NCI-H524 (cell line): ENCODE data around the gene FNIP2.
"Not testable (repeated sequence)": the region's sequence is repeated elsewhere in the genome, so short reads cannot be mapped to it uniquely, and the experiment has no call there.

Experiments
- DNase-seq, 2 experiments: peaks; one replicate each; lab custom pipeline; 2025; lab: John Stamatoyannopoulos, UW

FNIP2 gene

GRCh38 chr4:158814636-158815330 lies 46.0 kb downstream of the FNIP2 start:
- DNase-seq = no peak

GRCh38 chr4:158816955-158817354 lies 48.1 kb downstream of the FNIP2 start:
- no peak for DNase-seq

- no peak for DNase-seq
Observed at GRCh38 chr4:158817562-158818296, 48.9 kb downstream of the FNIP2 start.

DNA sequence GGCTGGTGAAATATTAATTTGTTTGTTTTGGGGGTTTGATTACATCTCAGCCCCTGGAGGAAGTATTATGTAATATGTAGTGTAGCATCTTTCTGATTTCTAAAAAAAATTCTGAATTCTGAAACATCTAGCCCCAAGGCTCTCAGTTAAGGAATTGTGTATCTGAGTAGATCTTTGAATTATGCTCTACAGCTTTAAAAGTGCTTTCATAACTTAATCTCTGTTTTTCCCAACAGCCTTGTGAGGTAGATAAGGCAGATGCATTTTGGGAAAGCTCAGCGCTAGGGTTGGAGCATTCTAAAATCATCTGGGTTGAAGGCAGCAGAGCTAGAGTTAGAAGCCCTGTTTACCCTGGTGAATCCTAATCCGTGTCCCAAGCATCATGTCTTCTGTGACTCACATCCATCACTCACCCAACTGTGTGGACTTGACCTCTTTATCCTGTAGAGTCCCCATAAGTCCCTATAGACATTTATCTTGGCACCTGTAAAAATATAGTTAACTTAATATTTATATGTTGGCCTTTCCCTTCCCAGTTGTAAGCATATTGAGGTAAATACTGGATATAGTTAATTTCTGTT lies 49.8 kb downstream of the FNIP2 start:
- no peak for DNase-seq

DNA sequence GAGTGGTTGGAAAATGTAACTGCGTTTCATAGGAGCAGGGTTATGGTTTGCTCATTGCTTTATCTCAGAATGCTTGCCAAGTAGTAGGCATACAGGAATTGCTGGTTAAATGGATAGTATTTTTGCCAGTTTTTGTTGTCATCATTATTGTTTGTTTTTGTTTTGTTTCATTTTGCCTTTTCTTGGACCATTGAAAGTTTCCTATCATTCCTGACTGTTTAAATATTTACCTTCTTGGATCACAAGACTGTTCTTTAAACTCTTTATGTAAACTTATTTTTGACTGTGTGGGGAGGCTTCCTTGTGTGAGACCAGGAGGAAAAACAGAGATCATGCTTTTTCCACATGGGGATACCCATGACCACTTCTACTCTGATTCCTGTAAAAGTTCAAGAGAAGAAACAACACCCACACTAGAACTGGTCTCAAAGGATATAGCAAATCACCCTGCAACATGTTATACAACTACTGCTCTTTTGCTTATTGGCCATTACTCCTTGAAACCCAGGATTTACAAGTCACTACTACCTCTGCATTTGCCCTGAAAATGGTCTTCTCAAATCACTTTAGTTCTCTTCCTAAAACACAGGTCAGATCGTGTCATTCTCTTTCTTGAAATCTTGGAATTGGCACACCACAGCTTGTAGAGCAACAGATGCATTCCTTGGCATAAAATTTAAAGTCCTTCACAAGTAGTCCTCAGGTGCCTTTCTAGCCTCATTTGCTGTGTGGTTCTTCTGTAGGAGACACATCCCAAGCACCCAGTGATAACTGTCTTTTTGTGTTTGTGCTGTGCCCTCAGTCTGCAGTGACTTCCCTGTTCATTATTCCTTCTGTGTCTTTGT lies 51.3 kb downstream of the FNIP2 start:
- no peak for DNase-seq

DNA sequence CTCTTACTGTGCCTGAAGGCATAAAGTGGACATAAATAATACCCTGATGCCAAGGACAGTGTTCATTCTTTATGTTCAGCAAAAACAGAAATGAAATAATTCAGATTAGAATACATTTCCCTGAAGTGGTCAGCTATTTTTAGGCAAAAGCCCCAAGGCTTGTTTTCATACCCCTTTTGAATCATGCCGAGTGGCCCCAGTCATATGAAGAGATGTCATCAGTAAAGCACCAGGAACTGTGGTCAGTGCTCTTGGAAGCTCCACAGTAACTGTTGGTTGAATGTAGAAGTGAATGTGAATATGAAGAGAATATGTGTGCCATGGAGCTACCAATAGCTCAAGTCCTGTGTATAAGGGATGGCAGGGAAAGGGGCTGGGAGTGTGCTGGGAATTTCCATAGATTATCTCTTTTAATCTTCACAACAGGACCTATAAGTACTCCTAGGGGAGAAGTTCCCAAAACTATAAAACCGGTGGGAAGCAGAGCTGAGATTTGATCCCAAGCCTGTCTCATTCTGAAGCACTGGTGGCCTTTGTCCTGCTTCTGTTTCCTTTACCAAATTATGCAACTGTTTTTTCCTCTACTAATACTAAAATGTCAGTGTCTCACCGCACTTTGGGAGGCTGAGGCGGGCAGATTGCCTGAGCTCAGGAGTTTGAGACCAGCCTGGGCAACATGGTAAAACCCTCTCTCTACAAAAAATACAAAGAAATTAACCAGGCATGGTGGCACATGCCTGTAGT lies 52.6 kb downstream of the FNIP2 start:
- DNase-seq = no peak

- no peak for DNase-seq
Observed at GRCh38 chr4:158822348-158822747, 53.5 kb downstream of the FNIP2 start.

- DNase-seq = no peak
Observed at GRCh38 chr4:158823461-158823873, 54.6 kb downstream of the FNIP2 start.

- DNase-seq = no peak
Observed at GRCh38 chr4:158824425-158825274, 55.8 kb downstream of the FNIP2 start.

- DNase-seq = no peak
Observed at GRCh38 chr4:158825433-158826036, 56.7 kb downstream of the FNIP2 start.

DNA sequence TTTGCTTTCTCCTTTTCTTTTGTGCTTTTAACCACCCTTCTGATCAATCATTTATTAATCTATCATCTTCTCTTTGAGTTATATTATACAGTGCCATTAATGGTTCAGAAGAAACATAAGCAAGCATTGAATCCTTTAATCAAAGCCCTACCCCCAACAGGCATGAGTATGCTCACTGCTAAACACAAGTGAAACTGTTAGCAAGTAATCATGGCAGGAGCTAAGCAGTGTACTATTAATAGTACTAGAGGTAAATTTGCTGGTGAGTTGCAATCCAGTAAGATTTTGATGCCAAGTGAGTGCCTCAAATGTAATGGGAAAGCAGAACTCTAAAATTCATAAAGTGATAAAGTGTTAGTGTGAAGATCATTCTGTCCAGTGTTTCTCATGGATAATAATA lies 57.2 kb downstream of the FNIP2 start:
- DNase-seq = no peak

DNA sequence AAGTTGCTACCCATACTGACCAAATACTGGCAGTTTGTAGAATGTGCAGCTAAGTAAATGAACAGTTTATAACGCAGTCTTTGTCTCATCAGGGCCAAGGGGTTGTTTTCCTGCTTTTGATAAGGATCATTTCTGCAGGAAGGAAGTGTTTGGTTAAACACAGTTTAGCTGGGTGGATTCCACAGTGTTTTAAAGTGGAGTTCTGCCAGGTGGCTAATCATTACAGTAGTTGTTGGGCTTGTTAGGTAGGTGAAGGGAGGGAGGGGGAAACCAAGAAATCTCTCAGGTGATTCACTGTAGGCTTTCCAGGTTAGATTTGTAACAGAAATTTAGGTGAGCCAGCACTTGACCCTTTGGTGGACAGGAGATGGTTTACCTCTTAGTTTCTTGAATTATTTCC lies 58.1 kb downstream of the FNIP2 start:
- no peak for DNase-seq

DNA sequence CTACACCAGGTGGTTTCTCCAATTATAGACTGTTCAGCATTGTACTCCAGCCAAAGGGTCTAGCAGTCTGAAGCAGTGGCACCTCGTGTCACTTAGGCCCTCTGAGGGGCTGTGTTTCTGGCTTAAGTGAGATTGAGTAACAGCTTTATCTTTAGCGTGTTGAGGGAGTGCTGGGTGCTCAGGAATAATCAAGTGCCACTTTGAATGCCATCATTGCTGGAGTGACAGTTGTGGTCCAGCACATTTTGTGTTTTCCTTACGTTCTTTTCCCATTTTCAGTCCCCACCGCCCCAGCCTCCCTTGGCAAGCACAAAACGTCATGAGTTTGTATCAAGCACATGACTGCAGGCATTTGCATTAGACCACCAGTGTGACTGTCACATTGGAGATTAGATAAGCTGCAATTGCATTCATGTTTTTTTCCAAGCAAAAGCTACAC lies 58.7 kb downstream of the FNIP2 start:
- DNase-seq = peak in 1 of 2 experiments; percentile 2

DNA sequence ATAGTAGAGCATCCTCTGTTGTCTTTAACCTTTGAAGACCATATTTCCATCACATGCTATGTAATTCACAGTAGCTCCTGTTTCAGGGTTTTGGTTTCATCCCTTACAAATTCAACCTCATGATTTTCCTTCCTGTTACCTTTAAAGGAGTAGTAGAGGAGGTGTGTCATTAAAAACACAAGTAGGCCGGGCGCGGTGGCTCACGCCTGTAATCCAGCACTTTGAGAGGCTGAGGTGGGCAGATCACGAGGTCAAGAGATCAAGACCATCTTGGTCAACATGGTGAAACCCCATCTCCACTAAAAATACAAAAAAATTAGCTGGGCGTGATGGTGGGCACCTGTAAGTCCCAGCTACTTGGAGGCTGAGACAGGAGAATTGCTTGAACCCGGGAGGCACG lies 59.3 kb downstream of the FNIP2 start:
- not testable (repeated sequence) for DNase-seq

GRCh38 chr4:158829254-158829653 lies 60.4 kb downstream of the FNIP2 start:
- DNase-seq = no peak

- no peak for DNase-seq
Observed at GRCh38 chr4:158833602-158834001, 64.8 kb downstream of the FNIP2 start.

GRCh38 chr4:158835226-158836001 lies 66.6 kb downstream of the FNIP2 start:
- no peak for DNase-seq

- DNase-seq = no peak
Observed at GRCh38 chr4:158836002-158836369, 67.2 kb downstream of the FNIP2 start.

DNA sequence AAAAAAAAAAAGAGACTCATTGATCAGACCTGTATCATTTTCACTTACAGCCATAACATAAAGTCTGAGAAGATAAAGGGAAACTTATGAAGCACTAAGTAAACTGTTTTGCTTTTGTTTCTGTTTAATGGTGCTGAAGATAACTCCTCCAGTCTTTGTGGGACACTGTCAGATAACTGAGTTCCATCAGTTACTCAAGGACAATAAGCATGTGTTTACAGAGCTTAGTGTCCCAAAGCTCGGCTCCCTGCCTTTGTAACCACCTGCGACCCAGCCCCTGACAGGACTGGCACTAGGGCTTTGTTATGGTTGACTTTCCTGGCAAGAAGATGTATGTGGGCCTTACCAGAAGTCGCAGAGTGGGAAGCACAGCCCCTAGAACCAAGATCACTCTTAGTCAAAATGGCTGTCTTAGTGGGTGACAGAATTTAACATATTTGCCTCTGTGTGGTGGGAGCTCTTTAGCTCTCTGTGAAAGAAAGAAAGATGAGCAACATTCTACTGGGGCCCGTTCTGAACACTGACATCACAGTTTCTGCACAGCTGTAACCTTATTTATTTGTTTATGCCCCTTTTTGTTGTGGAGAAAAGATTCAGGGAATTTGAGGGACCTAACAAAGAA lies 68.1 kb downstream of the FNIP2 start:
- DNase-seq = no peak
